Measurements from ENCODE around the gene FAR1.

The FAR1 gene

GRCh38 chr11:13685461-13686108, 17.1 kb downstream of the FAR1 start:
- H3K9me3 ChIP-seq (ENCODE audit: control insufficient read depth, low read length): no peaks in the 10 kb centered on the region
- H3K27me3 ChIP-seq (ENCODE audit: control insufficient read depth, insufficient read depth, low read length, poor library complexity, severe bottlenecking): no peaks in the 10 kb centered on the region
- WGBS, 2 experiments: 69 to 74% methylated on average over 5 of the region's 5 CpGs
- H3K4me3 ChIP-seq (ENCODE audit: insufficient read depth, low read depth, low read length): no peak overlapping the region
- no peak overlapping the region for H3K27ac ChIP-seq (ENCODE audit: insufficient read depth, low read depth, low read length, poor library complexity, severe bottlenecking)
- no peaks in the 10 kb centered on the region for H3K36me3 ChIP-seq (ENCODE audit: control insufficient read depth, insufficient read depth, low read length)
- H3K4me1 ChIP-seq (ENCODE audit: control insufficient read depth, insufficient read depth, low read length): no peaks in the 10 kb centered on the region

GRCh38 chr11:13686776-13687175, 18.3 kb downstream of the FAR1 start:
- 85 to 100% methylated on average over 1 of the region's 1 CpG for WGBS, 2 experiments
- Histone ChIP-seq H3K27ac (ENCODE audit: insufficient read depth, low read depth, low read length, poor library complexity, severe bottlenecking) (no peak overlapping the region), H3K9me3 (ENCODE audit: control insufficient read depth, low read length) (no peaks in the 10 kb centered on the region), H3K36me3 (ENCODE audit: control insufficient read depth, insufficient read depth, low read length) (no peaks in the 10 kb centered on the region), H3K27me3 (ENCODE audit: control insufficient read depth, insufficient read depth, low read length, poor library complexity, severe bottlenecking) (no peaks in the 10 kb centered on the region), H3K4me1 (ENCODE audit: control insufficient read depth, insufficient read depth, low read length) (no peaks in the 10 kb centered on the region), H3K4me3 (ENCODE audit: insufficient read depth, low read depth, low read length) (no peak overlapping the region)

- Histone ChIP-seq H3K27ac (ENCODE audit: insufficient read depth, low read depth, low read length, poor library complexity, severe bottlenecking) (peak overlapping the region; percentile 61), H3K4me1 (ENCODE audit: control insufficient read depth, insufficient read depth, low read length) (no peaks in the 10 kb centered on the region), H3K9me3 (ENCODE audit: control insufficient read depth, low read length) (no peaks in the 10 kb centered on the region), H3K4me3 (ENCODE audit: insufficient read depth, low read depth, low read length) (no peak overlapping the region), H3K27me3 (ENCODE audit: control insufficient read depth, insufficient read depth, low read length, poor library complexity, severe bottlenecking) (no peaks in the 10 kb centered on the region), H3K36me3 (ENCODE audit: control insufficient read depth, insufficient read depth, low read length) (no peaks in the 10 kb centered on the region)
- WGBS, 2 experiments: 75 to 78% methylated on average over 3 of the region's 3 CpGs
Measured at GRCh38 chr11:13687271-13687670, 18.8 kb downstream of the FAR1 start.

- Histone ChIP-seq H3K27me3 (ENCODE audit: control insufficient read depth, insufficient read depth, low read length, poor library complexity, severe bottlenecking) (no peaks in the 10 kb centered on the region), H3K9me3 (ENCODE audit: control insufficient read depth, low read length) (no peaks in the 10 kb centered on the region), H3K4me1 (ENCODE audit: control insufficient read depth, insufficient read depth, low read length) (no peaks in the 10 kb centered on the region), H3K27ac (ENCODE audit: insufficient read depth, low read depth, low read length, poor library complexity, severe bottlenecking) (no peak overlapping the region), H3K4me3 (ENCODE audit: insufficient read depth, low read depth, low read length) (no peak overlapping the region), H3K36me3 (ENCODE audit: control insufficient read depth, insufficient read depth, low read length) (peaks cover 6% of the 10 kb centered on the region)
- 92 to 94% methylated on average over 3 of the region's 3 CpGs for WGBS, 2 experiments
Measured at GRCh38 chr11:13691286-13691899, 22.9 kb downstream of the FAR1 start.

GRCh38 chr11:13692172-13692571, 23.7 kb downstream of the FAR1 start:
- Histone ChIP-seq H3K36me3 (ENCODE audit: control insufficient read depth, insufficient read depth, low read length) (peaks cover 13% of the 10 kb centered on the region), H3K27ac (ENCODE audit: insufficient read depth, low read depth, low read length, poor library complexity, severe bottlenecking) (no peak overlapping the region), H3K4me1 (ENCODE audit: control insufficient read depth, insufficient read depth, low read length) (no peaks in the 10 kb centered on the region), H3K9me3 (ENCODE audit: control insufficient read depth, low read length) (no peaks in the 10 kb centered on the region), H3K4me3 (ENCODE audit: insufficient read depth, low read depth, low read length) (no peak overlapping the region), H3K27me3 (ENCODE audit: control insufficient read depth, insufficient read depth, low read length, poor library complexity, severe bottlenecking) (no peaks in the 10 kb centered on the region)
- 66 to 87% methylated on average over 2 of the region's 3 CpGs for WGBS, 2 experiments

GRCh38 chr11:13694115-13694514, 25.6 kb downstream of the FAR1 start:
- 95 to 96% methylated on average over 4 of the region's 4 CpGs for WGBS, 2 experiments
- Histone ChIP-seq H3K27ac (ENCODE audit: insufficient read depth, low read depth, low read length, poor library complexity, severe bottlenecking) (no peak overlapping the region), H3K27me3 (ENCODE audit: control insufficient read depth, insufficient read depth, low read length, poor library complexity, severe bottlenecking) (no peaks in the 10 kb centered on the region), H3K4me1 (ENCODE audit: control insufficient read depth, insufficient read depth, low read length) (no peaks in the 10 kb centered on the region), H3K4me3 (ENCODE audit: insufficient read depth, low read depth, low read length) (no peak overlapping the region), H3K9me3 (ENCODE audit: control insufficient read depth, low read length) (no peaks in the 10 kb centered on the region), H3K36me3 (ENCODE audit: control insufficient read depth, insufficient read depth, low read length) (peaks cover 13% of the 10 kb centered on the region)

- Histone ChIP-seq H3K27ac (ENCODE audit: insufficient read depth, low read depth, low read length, poor library complexity, severe bottlenecking) (no peak overlapping the region), H3K27me3 (ENCODE audit: control insufficient read depth, insufficient read depth, low read length, poor library complexity, severe bottlenecking) (no peaks in the 10 kb centered on the region), H3K9me3 (ENCODE audit: control insufficient read depth, low read length) (no peaks in the 10 kb centered on the region), H3K4me1 (ENCODE audit: control insufficient read depth, insufficient read depth, low read length) (no peaks in the 10 kb centered on the region), H3K4me3 (ENCODE audit: insufficient read depth, low read depth, low read length) (no peak overlapping the region), H3K36me3 (ENCODE audit: control insufficient read depth, insufficient read depth, low read length) (peaks cover 13% of the 10 kb centered on the region)
Measured at GRCh38 chr11:13695886-13696285, 27.4 kb downstream of the FAR1 start.

- no peaks in the 10 kb centered on the region for H3K9me3 ChIP-seq (ENCODE audit: control insufficient read depth, low read length)
- no peaks in the 10 kb centered on the region for H3K27me3 ChIP-seq (ENCODE audit: control insufficient read depth, insufficient read depth, low read length, poor library complexity, severe bottlenecking)
- WGBS, 2 experiments: 93 to 100% methylated on average over 1 of the region's 1 CpG
- no peak overlapping the region for H3K27ac ChIP-seq (ENCODE audit: insufficient read depth, low read depth, low read length, poor library complexity, severe bottlenecking)
- H3K4me1 ChIP-seq (ENCODE audit: control insufficient read depth, insufficient read depth, low read length): no peaks in the 10 kb centered on the region
- H3K4me3 ChIP-seq (ENCODE audit: insufficient read depth, low read depth, low read length): no peak overlapping the region
- H3K36me3 ChIP-seq (ENCODE audit: control insufficient read depth, insufficient read depth, low read length): peaks cover 16% of the 10 kb centered on the region
Measured at GRCh38 chr11:13697710-13698109, 29.2 kb downstream of the FAR1 start.

- H3K27me3 ChIP-seq (ENCODE audit: control insufficient read depth, insufficient read depth, low read length, poor library complexity, severe bottlenecking): no peaks in the 10 kb centered on the region
- H3K27ac ChIP-seq (ENCODE audit: insufficient read depth, low read depth, low read length, poor library complexity, severe bottlenecking): no peak overlapping the region
- H3K36me3 ChIP-seq (ENCODE audit: control insufficient read depth, insufficient read depth, low read length): peaks cover 17% of the 10 kb centered on the region
- WGBS, 2 experiments: 93 to 100% methylated on average over 2 of the region's 2 CpGs
- H3K4me1 ChIP-seq (ENCODE audit: control insufficient read depth, insufficient read depth, low read length): no peaks in the 10 kb centered on the region
- H3K9me3 ChIP-seq (ENCODE audit: control insufficient read depth, low read length): no peaks in the 10 kb centered on the region
- no peak overlapping the region for H3K4me3 ChIP-seq (ENCODE audit: insufficient read depth, low read depth, low read length)
Measured at GRCh38 chr11:13698132-13698531, 29.7 kb downstream of the FAR1 start.

GRCh38 chr11:13699041-13699440, 30.6 kb downstream of the FAR1 start:
- H3K4me3 ChIP-seq (ENCODE audit: insufficient read depth, low read depth, low read length): no peak overlapping the region

More at GRCh38 chr11:13699041-13699440, 30.6 kb downstream of the FAR1 start:
- no peaks in the 10 kb centered on the region for H3K27me3 ChIP-seq (ENCODE audit: control insufficient read depth, insufficient read depth, low read length, poor library complexity, severe bottlenecking)
- peaks cover 17% of the 10 kb centered on the region for H3K36me3 ChIP-seq (ENCODE audit: control insufficient read depth, insufficient read depth, low read length)
- 95 to 96% methylated on average over 1 to 2 of the region's 2 CpGs for WGBS, 2 experiments
- no peak overlapping the region for H3K27ac ChIP-seq (ENCODE audit: insufficient read depth, low read depth, low read length, poor library complexity, severe bottlenecking)
- H3K9me3 ChIP-seq (ENCODE audit: control insufficient read depth, low read length): no peaks in the 10 kb centered on the region
- H3K4me1 ChIP-seq (ENCODE audit: control insufficient read depth, insufficient read depth, low read length): no peaks in the 10 kb centered on the region

All from ectodermal cell (in vitro differentiated cells).